ENCODE measurements around the gene CMKLR1.

The CMKLR1 gene

DNA sequence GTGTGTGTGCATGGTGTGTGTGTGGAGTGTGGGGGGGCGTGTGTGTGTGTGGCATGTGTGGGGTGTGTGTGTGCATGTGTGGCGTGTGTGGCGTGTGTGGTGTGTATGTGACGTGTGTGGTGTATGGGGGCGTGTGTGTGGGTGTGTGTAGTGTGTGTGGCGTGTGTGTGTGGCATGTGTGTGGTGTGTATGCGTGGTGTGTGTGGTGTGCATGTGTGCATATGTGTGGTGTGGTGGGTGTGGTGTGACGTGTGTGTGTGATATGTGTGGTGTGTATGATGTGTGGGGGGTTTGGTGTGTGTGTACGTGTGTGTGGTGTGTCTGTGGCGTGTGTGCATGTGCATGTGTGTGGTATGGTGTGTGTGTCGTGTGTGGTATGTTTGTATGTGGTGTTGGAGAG is 24.1 kb upstream of the CMKLR1 start:
- no peak for DNase-seq (ENCODE audit: low read depth in 2 of 2, low spot score in 1 of 2)

DNA sequence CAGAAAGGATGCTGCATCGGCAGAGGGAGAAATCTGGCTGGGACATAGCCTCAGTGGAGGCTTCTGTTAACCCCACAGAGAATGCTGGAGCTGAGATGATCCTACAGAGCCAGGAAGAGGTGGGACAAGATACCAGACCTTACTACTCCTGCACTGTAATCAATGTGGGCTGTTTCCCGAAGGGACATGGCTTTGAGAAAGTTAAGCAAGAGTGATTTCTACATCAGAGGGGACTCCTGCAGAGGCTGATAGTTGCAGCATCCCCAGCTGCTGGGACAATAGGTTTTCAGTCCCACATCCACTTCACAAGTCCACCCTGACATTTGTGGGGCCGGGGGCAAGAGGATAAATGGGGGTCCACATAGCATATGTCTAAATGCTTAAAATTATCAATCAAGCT is 22.5 kb upstream of the CMKLR1 start:
- no peak for DNase-seq (ENCODE audit: low read depth in 2 of 2, low spot score in 1 of 2)

DNA sequence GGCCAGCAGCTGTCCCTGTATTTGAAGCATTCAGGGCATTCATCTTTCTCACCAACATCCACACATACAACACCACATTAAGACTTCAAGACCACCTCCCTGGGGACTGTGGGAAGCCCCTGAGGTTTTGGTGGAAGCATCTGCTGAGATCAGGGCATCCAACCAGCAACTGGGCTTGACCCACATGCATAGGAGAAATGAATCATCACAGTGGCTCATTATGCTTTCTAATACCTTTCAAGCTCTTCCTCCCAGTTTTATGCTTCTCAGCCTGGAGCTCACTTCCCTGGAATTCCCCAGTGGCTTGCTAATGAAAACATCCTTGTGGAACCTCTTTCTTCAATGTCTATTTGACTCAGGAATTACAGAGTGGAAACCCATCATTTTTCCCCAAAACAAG is 21.4 kb upstream of the CMKLR1 start:
- no peak for DNase-seq (ENCODE audit: low read depth in 2 of 2, low spot score in 1 of 2)

DNA sequence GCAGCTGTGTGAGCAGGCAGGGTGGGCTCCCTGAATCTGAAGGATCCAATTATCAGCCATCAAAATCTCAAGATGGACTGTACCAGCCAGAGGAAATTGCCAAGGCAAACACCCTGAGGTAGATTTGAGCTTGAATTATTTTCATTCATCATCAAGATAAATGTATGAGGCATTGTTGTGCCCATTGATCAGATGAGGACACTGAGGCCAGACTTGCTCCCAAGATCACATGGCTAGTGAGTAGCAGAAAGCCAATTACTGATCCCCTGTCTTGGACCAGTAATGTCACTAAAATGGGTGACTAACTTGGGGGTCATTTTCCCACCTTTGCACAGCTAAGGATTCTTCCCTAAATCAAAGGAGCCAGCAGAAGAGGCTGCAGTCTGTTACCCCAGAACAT is 20.9 kb upstream of the CMKLR1 start:
- no peak for DNase-seq (ENCODE audit: low read depth in 2 of 2, low spot score in 1 of 2)

DNA sequence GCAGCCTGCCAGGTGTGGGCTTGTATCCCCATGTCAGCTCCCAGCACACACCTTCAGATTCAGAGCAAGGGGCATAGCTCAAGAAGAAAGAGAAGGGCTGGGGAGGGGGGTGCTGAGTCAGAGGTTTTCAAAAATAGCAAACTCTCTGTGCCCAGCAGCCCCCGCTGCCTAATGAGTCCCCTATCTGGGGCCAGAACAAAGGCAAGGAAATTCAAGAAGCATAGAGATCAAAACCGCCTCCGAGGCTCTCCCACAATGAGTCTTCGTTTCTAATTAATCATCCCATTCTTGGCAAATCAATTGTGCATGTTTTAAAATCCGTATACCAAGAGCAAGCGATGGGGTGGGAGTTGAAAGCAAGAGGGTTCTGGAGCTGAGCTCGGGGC is 19.5 kb upstream of the CMKLR1 start:
- DNase-seq (ENCODE audit: low read depth in 2 of 2, low spot score in 1 of 2), result no peak

DNA sequence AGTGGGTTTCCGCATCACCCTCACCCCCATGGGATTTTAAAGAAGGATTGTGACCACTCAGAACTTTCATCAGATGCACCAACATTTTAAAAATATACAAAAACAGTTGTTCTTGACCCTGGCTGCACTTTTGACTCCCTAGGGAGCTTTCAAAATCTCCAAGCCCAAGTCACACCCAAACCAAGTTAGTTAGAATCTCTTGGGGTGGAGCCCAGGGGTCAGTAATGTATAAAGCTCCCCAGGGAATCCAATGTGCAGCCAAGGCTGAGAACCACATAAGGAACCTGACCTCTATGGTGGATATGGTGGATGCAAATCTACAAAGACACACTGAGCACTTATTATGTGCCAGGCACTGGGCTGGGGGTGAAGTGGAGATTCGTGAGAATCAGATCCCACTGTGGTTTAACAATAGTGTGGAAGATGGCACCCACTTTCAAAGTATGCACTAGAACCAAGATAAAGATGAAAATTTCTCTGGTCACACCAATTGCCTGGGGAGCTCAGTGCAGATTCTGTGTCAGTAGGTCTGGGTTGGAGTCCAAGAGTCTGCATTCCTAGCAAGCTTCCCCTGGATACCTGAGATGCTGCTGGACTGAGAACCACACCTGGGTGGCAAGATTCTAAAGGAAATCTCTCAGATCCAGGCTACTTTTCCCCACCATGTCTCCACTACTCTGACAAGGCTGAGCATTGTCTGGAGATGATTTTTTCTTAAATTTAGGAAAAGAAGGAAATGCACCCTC is 18.9 kb upstream of the CMKLR1 start:
- no peak for DNase-seq (ENCODE audit: low read depth in 2 of 2, low spot score in 1 of 2)

DNA sequence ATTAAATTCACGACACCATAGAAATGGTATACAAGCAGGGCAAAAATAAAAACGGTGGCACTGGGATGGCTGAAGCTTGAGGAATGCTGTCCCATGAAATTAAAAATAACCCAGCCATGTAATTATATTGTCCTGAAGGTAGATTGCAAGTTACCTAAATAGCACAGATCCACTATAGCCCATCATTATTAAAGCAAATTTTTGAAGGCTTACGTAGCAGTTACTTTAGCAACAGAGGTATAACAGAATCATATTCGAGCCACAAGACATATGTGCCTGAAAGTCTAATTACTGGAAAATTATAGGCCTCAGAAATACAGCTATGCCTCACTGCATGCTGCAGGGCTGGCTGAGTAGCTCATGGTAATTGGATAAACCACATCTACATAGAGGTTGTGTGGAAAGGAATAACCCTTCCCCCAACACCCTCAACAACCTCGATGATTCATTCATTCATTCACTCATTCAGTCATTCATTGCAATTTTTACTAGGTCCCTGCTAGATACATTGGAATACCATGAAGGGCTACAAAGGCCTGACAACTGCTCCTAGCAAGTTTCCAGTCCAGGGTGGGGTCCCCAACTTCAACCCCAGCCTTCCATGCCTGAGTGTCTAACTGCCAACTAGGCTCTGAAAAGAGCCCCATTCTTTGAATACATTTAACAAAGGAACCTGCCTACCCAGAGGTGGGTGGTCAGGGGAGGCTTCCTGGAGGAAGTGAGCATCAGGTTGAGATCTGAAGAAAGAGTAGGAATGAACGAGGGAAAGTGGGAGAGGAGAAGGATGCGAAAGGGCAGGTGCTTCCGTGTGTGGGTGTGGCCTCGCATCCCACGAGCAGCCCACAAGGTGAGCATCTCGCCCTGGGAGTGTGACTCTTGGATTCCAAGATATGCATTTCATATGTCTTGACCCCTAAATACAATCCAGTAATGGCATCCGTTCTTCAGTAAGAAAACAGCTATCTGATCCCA is 18.0 kb upstream of the CMKLR1 start:
- no peak for DNase-seq (ENCODE audit: low read depth in 2 of 2, low spot score in 1 of 2)

DNA sequence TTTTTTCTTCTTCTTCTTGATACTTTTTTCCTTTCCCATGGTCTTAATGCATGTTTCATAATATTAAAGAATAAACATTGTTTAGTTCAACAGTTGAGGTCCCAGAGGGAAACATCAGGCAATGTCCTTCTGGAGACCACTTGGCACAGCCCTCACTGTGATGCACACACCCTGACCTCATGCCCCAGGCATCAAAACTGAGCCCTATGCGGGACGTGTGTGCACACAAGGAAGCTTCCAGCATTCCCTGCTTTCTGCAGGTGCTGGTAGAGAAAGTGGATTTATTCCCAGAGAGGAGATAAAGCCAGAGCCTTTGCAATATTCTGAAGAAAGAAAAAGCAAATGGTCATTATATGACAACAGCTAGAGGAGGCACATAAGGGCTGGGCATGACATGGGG is 16.0 kb upstream of the CMKLR1 start:
- DNase-seq (ENCODE audit: low read depth in 2 of 2, low spot score in 1 of 2), result no peak

DNA sequence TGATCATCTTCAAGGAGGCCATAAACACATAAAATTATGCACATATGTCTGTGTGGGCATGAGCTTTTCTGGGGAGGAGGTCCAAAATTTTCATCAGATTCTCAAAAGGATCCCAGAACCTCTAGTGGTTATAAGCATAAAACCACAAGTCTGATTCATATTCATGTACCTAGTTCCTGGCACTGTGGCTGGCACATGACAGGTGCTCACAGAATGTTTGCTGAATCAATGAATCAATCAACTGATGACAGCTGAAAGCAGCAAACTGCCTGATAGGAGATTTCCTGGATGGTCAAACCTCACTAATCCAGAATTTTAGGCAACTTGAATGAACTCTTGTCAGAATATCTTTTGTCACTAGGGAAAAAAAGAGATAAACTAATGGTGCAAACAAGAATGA is 13.5 kb upstream of the CMKLR1 start:
- DNase-seq (ENCODE audit: low read depth in 2 of 2, low spot score in 1 of 2), result no peak

DNA sequence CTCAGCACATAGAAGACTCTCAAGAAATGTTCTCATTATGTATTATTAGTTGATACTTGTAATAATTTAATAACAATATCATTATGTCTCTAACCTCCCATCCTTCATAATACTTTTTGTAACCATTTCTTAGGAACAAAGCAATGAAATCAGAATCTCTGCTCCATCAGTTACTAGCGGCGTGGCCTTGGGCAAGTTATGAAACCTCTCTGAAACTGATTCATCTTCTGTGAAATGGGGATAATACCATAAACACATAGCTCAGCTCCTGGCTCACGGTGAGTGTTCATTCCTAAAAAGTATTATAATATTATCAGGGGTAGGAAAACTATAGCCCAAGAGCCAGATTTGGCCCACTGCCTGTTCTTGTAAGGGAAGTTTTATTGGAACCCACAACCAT is 11.4 kb upstream of the CMKLR1 start:
- DNase-seq (ENCODE audit: low read depth in 2 of 2, low spot score in 1 of 2), result no peak

DNA sequence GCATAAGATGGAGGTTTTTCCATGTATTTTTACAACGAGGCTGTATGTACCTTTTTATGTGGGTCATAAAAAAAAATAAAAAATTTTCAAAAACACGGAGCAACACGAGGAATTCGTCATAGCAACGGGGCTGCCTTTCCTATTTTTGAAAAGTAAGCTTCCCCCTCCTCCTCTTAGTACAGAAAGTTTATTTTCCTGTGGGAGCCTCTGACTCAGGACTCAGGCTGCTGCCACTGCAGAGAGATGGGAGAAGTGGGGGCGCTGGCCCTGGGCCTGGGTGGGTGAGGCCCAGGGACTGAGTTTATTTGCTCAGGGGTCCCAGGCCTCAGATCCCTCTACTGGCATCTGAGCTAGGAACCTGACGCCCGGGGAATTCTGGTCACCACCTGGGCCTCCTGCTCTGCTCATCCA is 10.2 kb upstream of the CMKLR1 start:
- no peak for DNase-seq (ENCODE audit: low read depth in 2 of 2, low spot score in 1 of 2)

DNA sequence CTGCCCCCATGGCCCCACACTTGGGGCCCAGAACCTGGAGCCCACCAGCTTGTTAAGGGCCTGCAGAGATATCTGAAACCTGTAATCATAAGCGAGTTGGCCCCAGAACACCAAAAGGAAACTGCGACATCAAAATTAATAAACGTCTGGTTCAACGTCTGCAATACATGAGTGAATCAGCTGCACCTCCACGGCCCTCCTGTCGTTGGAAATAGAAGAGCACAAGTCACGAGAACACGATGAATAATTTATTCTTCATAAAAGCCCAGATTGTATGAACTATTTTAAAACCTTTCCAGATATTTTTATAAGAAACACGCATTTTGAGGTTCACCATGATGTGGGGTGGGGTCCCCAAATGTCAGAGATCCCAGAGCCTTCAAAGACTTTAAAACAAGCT is 9.7 kb upstream of the CMKLR1 start:
- DNase-seq (ENCODE audit: low read depth in 2 of 2, low spot score in 1 of 2), result no peak

DNA sequence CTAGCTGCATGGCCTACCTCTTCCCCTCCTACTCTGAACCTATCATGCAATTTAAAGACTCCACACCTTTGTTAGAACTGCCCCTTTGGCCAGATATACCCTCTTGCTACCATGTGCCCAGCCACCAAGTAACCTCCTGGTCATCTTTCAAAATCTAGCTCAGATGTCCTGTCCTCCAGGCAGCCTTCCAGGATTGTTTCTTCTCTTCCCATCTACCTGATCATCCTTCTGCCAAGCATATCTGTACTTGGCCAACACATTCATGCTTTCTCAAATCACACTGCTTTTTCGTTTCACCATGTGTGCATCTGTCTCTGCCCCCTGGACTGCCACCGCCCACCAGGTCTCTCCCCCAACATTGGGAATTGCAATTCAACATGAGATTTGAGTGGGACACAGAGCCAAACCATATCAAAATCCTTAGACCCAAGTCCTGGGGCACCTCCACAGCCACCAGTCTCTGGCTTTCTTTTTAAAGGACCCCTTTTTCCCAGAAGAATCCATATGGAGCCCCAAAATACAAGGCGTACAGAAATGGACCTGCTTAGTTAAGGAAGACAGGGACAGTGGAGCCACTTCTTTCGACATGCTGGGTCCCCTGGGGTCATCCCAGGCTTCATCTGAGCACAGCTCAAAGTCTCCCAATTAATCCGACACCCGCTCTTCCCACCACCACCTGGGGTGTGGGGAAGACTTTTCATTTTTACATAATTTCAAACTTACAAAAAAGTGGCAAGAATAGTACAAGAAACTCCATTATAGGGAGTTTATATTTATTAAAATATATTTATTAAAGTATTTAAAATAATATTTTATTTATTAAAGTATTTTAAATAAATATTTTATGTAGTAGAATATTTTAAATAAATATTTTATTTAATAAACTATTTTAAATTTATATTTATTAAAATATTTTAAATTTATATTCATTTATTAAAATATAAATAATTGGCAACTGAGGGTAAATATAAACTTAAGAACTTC is 7.9 kb upstream of the CMKLR1 start:
- DNase-seq (ENCODE audit: low read depth in 2 of 2, low spot score in 1 of 2), result no peak

DNA sequence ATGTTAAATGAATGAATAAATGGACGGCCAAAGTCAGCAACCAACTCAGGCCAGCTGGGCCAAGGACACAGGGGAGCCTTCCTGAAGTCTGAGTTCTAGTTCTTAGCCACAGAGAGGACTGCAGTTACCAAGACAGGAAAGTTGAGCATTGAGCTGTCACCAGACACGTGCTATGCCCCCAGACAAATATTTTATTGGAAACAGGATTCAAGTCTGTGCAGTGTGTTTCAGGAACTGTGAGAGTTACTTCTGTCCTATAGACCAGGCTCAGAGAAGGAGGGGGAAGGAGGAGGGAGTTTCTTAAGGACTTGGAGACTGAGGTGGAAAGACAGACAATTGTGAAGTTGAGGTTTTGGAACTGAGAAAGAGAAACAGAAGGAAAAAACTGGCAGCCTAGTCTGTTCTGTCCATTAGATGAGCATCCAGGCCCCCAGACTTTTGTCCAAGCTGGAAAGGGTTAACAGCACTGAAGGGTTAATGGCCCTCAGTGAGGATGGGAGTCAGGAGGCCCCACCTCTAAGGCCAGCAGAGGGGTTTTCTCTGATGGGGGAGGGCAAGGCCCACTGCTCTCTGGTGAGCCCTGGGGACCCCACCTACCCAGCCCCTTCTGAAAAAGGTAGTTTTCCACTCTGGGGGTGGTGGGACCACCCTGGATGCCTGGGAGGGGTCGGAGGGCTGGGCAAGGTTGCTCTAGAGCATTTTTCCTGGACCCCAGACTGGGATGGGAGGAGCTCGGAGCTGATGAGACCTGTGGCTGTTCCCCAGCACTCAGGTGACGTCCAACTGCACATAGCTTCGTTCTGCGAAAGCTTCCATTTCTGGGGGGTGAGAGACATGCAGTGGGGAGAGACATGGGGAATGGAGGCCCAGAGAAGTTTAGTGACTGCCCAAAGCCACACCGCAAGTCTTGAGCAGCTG is 6.9 kb upstream of the CMKLR1 start:
- DNase-seq (ENCODE audit: low read depth in 2 of 2, low spot score in 1 of 2), result no peak

DNA sequence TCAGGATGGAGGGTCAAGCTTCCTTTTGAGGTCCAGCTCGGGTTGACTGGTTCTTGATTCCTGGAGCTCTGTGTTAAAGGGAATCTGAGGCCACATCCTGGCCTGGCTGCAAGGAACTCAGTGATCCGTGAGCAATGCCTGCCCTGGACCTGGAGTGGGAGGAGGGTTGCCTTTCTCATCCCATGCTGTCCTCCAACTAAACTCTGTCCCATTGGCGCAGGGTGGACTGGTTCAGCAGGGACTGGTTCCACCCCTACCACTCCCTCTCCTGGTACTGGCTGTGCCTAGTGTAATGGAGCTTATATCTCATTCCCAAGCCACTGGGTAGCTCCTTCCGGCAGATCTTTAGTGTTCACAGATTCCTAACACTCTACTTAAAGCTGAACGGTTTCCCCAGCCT is 3.9 kb upstream of the CMKLR1 start:
- DNase-seq (ENCODE audit: low read depth in 2 of 2, low spot score in 1 of 2), result no peak

DNA sequence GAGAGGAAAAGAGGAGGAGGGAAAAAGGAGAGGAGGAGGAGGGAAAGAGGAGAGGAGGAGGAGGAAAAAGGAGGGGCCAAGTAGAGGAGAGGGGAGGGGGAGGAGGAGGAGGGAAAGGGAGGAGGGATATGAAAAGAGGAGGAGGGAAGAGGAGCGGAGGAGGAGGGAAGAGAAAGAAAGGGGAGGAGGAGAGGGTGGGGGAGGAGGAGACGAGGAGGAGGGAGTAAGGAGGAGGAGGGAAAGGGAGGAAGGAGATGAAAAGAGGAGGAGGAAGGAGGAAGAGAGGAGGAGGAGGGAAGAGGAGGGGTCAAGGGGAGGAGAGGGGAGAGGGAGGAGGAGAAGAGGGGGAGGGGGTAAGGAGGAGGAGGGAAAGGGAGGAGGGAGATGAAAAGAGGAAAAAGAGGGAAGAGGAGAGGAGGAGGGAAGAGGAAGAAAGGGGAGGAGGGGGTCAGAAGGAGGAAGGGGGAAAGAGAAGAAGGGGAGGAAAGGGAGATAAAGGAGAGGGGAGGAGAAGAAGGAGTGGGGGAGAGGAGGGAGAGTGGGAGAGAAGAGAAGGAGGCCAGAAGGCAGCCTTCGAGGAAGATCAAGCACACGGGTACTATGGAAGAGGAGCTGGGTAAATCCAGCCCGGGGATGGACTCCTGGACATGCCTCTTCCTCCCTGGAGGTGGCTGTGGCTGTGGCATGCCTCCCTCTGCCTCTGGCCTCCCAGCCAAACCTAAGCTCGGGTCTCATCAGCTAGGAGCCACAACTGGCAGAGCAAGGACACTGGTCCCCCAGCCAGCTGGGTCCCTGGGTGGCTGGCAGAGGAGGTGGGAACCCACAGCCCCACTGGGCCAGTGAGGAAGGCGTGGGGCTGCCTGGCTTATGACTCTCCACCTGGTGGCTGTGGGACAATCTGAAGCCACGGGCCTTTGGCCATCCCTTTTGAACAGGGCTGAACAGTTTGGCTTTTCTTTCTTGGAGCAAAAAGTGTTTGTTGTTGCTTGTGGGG is 3.0 kb upstream of the CMKLR1 start:
- DNase-seq (ENCODE audit: low read depth in 2 of 2, low spot score in 1 of 2), result no peak

DNA sequence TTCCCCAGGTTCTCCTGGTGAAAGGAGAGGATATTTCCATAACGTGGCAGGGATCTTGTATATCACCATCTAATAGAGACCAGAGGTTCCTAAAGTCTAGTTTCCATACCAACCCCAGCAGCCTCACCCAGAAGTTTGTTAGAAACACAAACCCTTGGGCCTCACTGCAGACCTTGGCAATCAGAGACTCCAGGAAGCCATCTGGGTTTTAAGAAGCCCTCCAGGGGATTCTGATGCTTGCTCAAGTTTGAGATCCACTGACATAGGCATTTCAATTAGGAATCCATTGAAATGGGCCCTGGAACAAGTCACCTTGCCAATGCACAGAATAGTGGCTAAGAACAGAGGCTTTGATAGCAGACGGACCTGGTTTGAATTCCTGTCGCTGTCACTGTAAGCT is 2.2 kb upstream of the CMKLR1 start:
- no peak for DNase-seq (ENCODE audit: low read depth in 2 of 2, low spot score in 1 of 2)

DNA sequence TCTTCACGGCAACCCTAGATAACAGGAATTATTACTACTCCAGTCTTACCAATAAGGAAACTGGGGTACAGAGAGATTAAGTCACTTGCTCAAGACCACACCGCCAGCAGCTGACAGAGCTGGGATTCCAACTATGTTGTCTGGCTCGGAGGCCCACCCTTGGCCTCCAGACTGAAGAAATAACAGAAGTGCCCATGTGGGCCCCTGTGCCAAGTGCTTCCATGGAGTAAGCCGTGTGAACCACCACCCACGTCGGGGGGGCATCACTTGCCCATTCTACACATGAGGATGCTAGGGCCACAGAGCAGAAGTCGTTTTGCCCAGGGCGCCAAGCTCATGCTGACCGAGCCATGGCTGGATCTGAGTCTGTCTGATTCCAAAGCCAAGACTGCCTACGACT is 926 bp upstream of the CMKLR1 start:
- DNase-seq (ENCODE audit: low read depth in 2 of 2, low spot score in 1 of 2), result no peak

Data from stimulated activated CD8-positive, alpha-beta memory T cell treated with anti-CD3 and anti-CD28 coated beads, Interleukin-4, amount 100 ng/mL, for 4 hours (primary cell).